ENCODE measurements around the gene TUSC2.

- no peak for TF ChIP-seq POLR2AphosphoS5 (IDR thresholded peaks at IDR 0.05; ENCODE audit: control insufficient read depth, insufficient read depth, low read depth, low read length)
- no peak for TF ChIP-seq NR2C2 (CRISPR knock-in tag; IDR thresholded peaks at IDR 0.05)
- TF ChIP-seq NR2C2 (tag; IDR thresholded peaks at IDR 0.05), result no peak
- TF ChIP-seq POLR2A (conservative IDR thresholded peaks at IDR 0.05), result no peak
- TF ChIP-seq BCLAF1 (IDR thresholded peaks at IDR 0.05; ENCODE audit: borderline replicate concordance in 1 of 2, control insufficient read depth in 1 of 2, low read depth in 2 of 2, low read length in 1 of 2), result no peak
- TF ChIP-seq ZNF445 (CRISPR knock-in tag; IDR thresholded peaks at IDR 0.05; ENCODE audit: low read depth), result no peak
- no peak for TF ChIP-seq RAD21 (CRISPR knock-in tag; conservative IDR thresholded peaks at IDR 0.05 in 1 of 2, IDR thresholded peaks at IDR 0.05 in 1 of 2)
- TF ChIP-seq HOMEZ (CRISPR knock-in tag; IDR thresholded peaks at IDR 0.05), result no peak
Observed at GRCh38 chr3:50371133-50371685, 43.2 kb upstream of the TUSC2 start.
